ENCODE measurements around the gene VANGL2. TPM values are rescaled to one million over a fixed set of nuclear protein-coding genes. Genes with fewer than 3 reads are reported as not detected.
A peak's percentile ranks its signal among the peaks of the same experiment; 100 is the strongest.

VANGL2 gene
- total and polyA plus RNA-seq, 4 donors: 1.3 to 13.9 (median 2.2) TPM

- DNase-seq (no peak), ATAC-seq (ENCODE audit: insufficient read depth, low FRiP score) (no peak)
- H3K9me3 ChIP-seq (ENCODE audit: control insufficient read depth in 4 of 4, insufficient read depth in 3 of 4, low read length in 3 of 4): no peaks in the 10 kb centered on the region
- H3K27me3 ChIP-seq (ENCODE audit: control insufficient read depth in 3 of 3, insufficient read depth in 3 of 3, low read length in 2 of 3): no peaks in the 10 kb centered on the region
- no peak overlapping the region for H3K4me3 ChIP-seq
- H3K9ac ChIP-seq (ENCODE audit: insufficient read depth in 1 of 2, low read length in 2 of 2): no peak overlapping the region
- H3K27ac ChIP-seq (ENCODE audit: low read depth in 1 of 2, low read length in 1 of 2): no peak overlapping the region
- no peak for TF ChIP-seq CTCF (IDR thresholded peaks at IDR 0.05; ENCODE audit: control extremely low read depth, extremely low read depth)
- H3K36me3 ChIP-seq (ENCODE audit: control insufficient read depth in 4 of 4, insufficient read depth in 4 of 4, low read length in 4 of 4): peaks cover 3 to 23% (median 9%) of the 10 kb centered on the region in 4 donors
- 84 to 91% methylated on average over 8 of the region's 8 CpGs for WGBS, 2 donors
- no peaks in the 10 kb centered on the region for H3K4me1 ChIP-seq (ENCODE audit: control insufficient read depth in 5 of 5, insufficient read depth in 5 of 5, low read length in 5 of 5)
Measured at GRCh38 chr1:160428053-160428452, 27.7 kb downstream of the VANGL2 start.

DNA sequence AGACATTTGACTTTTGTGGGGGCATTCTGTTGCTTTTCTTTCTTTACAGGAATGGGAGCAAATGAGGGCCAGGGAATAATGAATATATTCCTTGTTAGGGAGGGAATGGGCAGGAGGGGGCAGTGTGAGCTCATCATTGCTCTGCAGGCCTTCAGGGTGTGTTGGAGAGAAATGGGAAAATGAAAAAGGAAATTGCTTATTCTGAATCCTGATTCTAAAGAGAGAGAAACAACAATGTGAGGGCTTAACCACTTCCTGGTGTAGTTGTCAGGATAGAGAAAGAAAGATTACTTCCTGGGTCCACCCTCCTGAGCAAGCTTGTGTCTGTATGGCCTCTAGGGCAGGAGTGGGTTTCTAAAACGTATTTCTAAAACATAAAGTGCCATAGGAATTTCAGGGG lies 28.3 kb downstream of the VANGL2 start:
- TF ChIP-seq CTCF (IDR thresholded peaks at IDR 0.05; ENCODE audit: control extremely low read depth, extremely low read depth): peak; percentile 73
- H3K9me3 ChIP-seq (ENCODE audit: control insufficient read depth in 4 of 4, insufficient read depth in 3 of 4, low read length in 3 of 4): no peaks in the 10 kb centered on the region
- no peak overlapping the region for H3K4me3 ChIP-seq
- H3K27ac ChIP-seq (ENCODE audit: low read depth in 1 of 2, low read length in 1 of 2): no peak overlapping the region
- peaks cover 3 to 22% (median 9%) of the 10 kb centered on the region in 4 donors for H3K36me3 ChIP-seq (ENCODE audit: control insufficient read depth in 4 of 4, insufficient read depth in 4 of 4, low read length in 4 of 4)
- H3K27me3 ChIP-seq (ENCODE audit: control insufficient read depth in 3 of 3, insufficient read depth in 3 of 3, low read length in 2 of 3): no peaks in the 10 kb centered on the region
- ATAC-seq (ENCODE audit: insufficient read depth, low FRiP score): peak; percentile 45
- DNase-seq: peak; percentile 52 to 73 (median 62)
- 36 to 53% methylated on average over 1 of the region's 1 CpG for WGBS, 2 donors
- no peak overlapping the region for H3K9ac ChIP-seq (ENCODE audit: insufficient read depth in 1 of 2, low read length in 2 of 2)
- no peaks in the 10 kb centered on the region for H3K4me1 ChIP-seq (ENCODE audit: control insufficient read depth in 5 of 5, insufficient read depth in 5 of 5, low read length in 5 of 5)

DNA sequence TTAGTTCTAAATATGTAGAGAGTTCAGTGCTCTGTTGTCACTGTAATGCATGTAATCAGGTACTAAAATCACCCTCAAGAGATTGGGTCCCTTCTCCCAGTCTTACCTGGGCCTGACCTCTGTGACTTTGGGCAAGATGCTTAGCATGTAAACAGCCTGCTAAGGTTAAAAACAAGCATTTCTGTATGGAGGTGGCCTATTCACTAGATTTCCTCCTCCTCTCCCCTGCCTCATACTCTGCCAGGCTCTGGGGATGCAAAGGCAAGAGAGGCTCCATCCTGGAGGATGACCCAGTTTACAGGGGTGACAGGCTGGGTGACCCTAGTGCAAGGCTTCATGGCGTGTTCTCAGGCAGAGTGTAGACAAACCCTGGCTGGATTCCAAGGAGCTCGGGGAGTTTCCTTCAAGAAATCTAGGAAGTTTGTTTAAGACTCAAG lies 28.8 kb downstream of the VANGL2 start:
- no peak for TF ChIP-seq CTCF (IDR thresholded peaks at IDR 0.05; ENCODE audit: control extremely low read depth, extremely low read depth)

More for the DNA sequence above, 28.8 kb downstream of the VANGL2 start:
- Histone ChIP-seq H3K4me3 (no peak overlapping the region), H3K4me1 (ENCODE audit: control insufficient read depth in 5 of 5, insufficient read depth in 5 of 5, low read length in 5 of 5) (no peaks in the 10 kb centered on the region), H3K9me3 (ENCODE audit: control insufficient read depth in 4 of 4, insufficient read depth in 3 of 4, low read length in 3 of 4) (no peaks in the 10 kb centered on the region), H3K9ac (ENCODE audit: insufficient read depth in 1 of 2, low read length in 2 of 2) (no peak overlapping the region), H3K36me3 (ENCODE audit: control insufficient read depth in 4 of 4, insufficient read depth in 4 of 4, low read length in 4 of 4) (peaks cover 3 to 20% (median 7%) of the 10 kb centered on the region in 4 donors), H3K27me3 (ENCODE audit: control insufficient read depth in 3 of 3, insufficient read depth in 3 of 3, low read length in 2 of 3) (no peaks in the 10 kb centered on the region), H3K27ac (ENCODE audit: low read depth in 1 of 2, low read length in 1 of 2) (no peak overlapping the region)
- WGBS, 2 donors: 9 to 15% methylated on average over 2 of the region's 2 CpGs
- DNase-seq (peak in 1 of 3 donors; percentile 39), ATAC-seq (ENCODE audit: insufficient read depth, low FRiP score) (no peak)
